SK-N-SH (cell line): ENCODE data around the gene HNRNPM. TPM values are rescaled to one million over a fixed set of nuclear protein-coding genes. Genes with fewer than 3 reads are reported as not detected.

Experiments
- CTCF ChIA-PET: fragments of 300-600, 350-600 bp; formaldehyde crosslinking; extraction: SDS; loops from one replicate; lab custom pipeline; 2021; lab: Yijun Ruan, JAX
- POLR2A ChIA-PET: fragments of 350-600 bp; sonication (Branson Sonifier 250); formaldehyde crosslinking; extraction: SDS; loops from one replicate; lab custom pipeline; 2020; ENCODE audit warnings: antibody characterized with exemption, inconsistent platforms; lab: Yijun Ruan, JAX
- DNase-seq: peaks from one replicate; pipeline ENCODE4 v3.0.0; 2012
- H2AFZ ChIP-seq: fragments of 200-600 bp; sonication (generic); 2 replicates; pipeline ENCODE4 v1.8.1; 2016; ENCODE audit warnings: antibody characterized with exemption, mild to moderate bottlenecking, low read depth
- H3F3A ChIP-seq: fragments of 200-600 bp; sonication (generic); replicated peaks from 2 replicates; pipeline ENCODE3; 2016; ENCODE audit warnings: antibody characterized with exemption, mild to moderate bottlenecking; ENCODE audit not compliant: insufficient read depth
- H3K27ac ChIP-seq, 2 experiments: fragments of 200-500 bp in 1 of 2; fragments of 200-600 bp in 1 of 2; sonication (Bioruptor generic) in 1 of 2; sonication (generic), shearing (Covaris generic) in 1 of 2; 2 replicates each; pipeline versions ENCODE4 v1.5.1 to v1.6.1; 2014 to 2016; ENCODE audit warnings: low read depth in 2 of 2, inconsistent platforms in 1 of 2, low read length in 1 of 2, mild to moderate bottlenecking in 1 of 2, mixed read lengths in 1 of 2
- H3K27me3 ChIP-seq: fragments of 200-600 bp; sonication (generic), shearing (Covaris generic); 2 replicates; pipeline ENCODE4 v1.6.1; 2016; ENCODE audit warnings: mixed run types; ENCODE audit not compliant: insufficient read depth
- H3K36me3 ChIP-seq, 2 experiments: fragments of 200-500 bp in 1 of 2; fragments of 200-600 bp in 1 of 2; sonication (Bioruptor generic) in 1 of 2; sonication (generic) in 1 of 2; replicated peaks in 1 of 2; 2 replicates each; pipeline versions ENCODE3 to v1.5.1; 2014 to 2016; ENCODE audit warnings: low read length in 1 of 2, mild to moderate bottlenecking in 1 of 2; ENCODE audit not compliant: insufficient read depth in 2 of 2, control insufficient read depth in 1 of 2
- H3K4me1 ChIP-seq, 2 experiments: fragments of 200-500 bp in 1 of 2; fragments of 200-600 bp in 1 of 2; sonication (Bioruptor generic) in 1 of 2; sonication (generic), shearing (Covaris generic) in 1 of 2; 2 replicates each; pipeline versions ENCODE4 v1.5.1 to v1.6.1; 2014 to 2016; ENCODE audit warnings: low read depth in 1 of 2, low read length in 1 of 2, mixed run types in 1 of 2; ENCODE audit not compliant: insufficient read depth in 2 of 2, control insufficient read depth in 1 of 2
- H3K4me2 ChIP-seq: fragments of 200-600 bp; sonication (generic), shearing (Covaris generic); 2 replicates; pipeline ENCODE4 v1.6.1; 2017; ENCODE audit warnings: mixed run types
- H3K4me3 ChIP-seq, 2 experiments: fragments of 200-500 bp in 1 of 2; fragments of 200-600 bp in 1 of 2; sonication (Bioruptor generic) in 1 of 2; sonication (generic), shearing (Covaris generic) in 1 of 2; 2 replicates each; pipeline versions ENCODE4 v1.5.1 to v1.8.1; 2014 to 2016; ENCODE audit warnings: low read depth in 2 of 2, inconsistent platforms in 1 of 2, low read length in 1 of 2, mild to moderate bottlenecking in 1 of 2, mixed read lengths in 1 of 2, moderate library complexity in 1 of 2
- H3K79me2 ChIP-seq: fragments of 200-600 bp; sonication (generic); 2 replicates; pipeline ENCODE4 v1.8.1; 2017; ENCODE audit warnings: mild to moderate bottlenecking; ENCODE audit not compliant: insufficient read depth
- H3K9ac ChIP-seq: fragments of 200-600 bp; sonication (generic); 2 replicates; pipeline ENCODE4 v1.6.1; 2017; ENCODE audit warnings: mixed run types
- H3K9me2 ChIP-seq: fragments of 200-600 bp; sonication (generic); 2 replicates; pipeline ENCODE4 v1.6.1; 2017; ENCODE audit warnings: mixed run types
- H3K9me3 ChIP-seq: fragments of 200-600 bp; sonication (generic); 2 replicates; pipeline ENCODE4 v1.6.1; 2017; ENCODE audit warnings: mixed run types, mild to moderate bottlenecking, moderate library complexity
- H4K20me1 ChIP-seq: fragments of 200-600 bp; sonication (generic); 2 replicates; pipeline ENCODE4 v1.6.1; 2017; ENCODE audit warnings: mild to moderate bottlenecking, mixed run types; ENCODE audit not compliant: insufficient read depth
- CHD2 ChIP-seq: fragments of 150-350 bp; IDR thresholded peaks from 2 replicates; pipeline ENCODE4 v1.6.1; 2018; ENCODE audit warnings: low read length; ENCODE audit not compliant: partially characterized antibody
- FOXM1 ChIP-seq: IDR thresholded peaks from 2 replicates; pipeline ENCODE4 v1.4.0; 2012; ENCODE audit warnings: low read depth, mild to moderate bottlenecking
- GABPA ChIP-seq: IDR thresholded peaks from 2 replicates; pipeline ENCODE4 v1.4.0; 2012; ENCODE audit warnings: low read depth, mild to moderate bottlenecking
- GATA2 ChIP-seq: sonication (generic); formaldehyde crosslinking; IDR thresholded peaks from 2 replicates; pipeline ENCODE4 v1.5.0; 2020; ENCODE audit warnings: mild to moderate bottlenecking, missing genetic modification reagents
- MEF2A ChIP-seq: IDR thresholded peaks from 2 replicates; pipeline ENCODE4 v1.4.0; 2012; ENCODE audit warnings: low read depth, borderline replicate concordance
- NFIC ChIP-seq: IDR thresholded peaks from 2 replicates; pipeline ENCODE4 v1.4.0; 2012; ENCODE audit warnings: borderline replicate concordance
- NRF1 ChIP-seq: IDR thresholded peaks from 2 replicates; pipeline ENCODE4 v1.6.1; 2012; ENCODE audit warnings: low read depth, mild to moderate bottlenecking, low read length
- POLR2AphosphoS5 ChIP-seq: IDR thresholded peaks from 2 replicates; pipeline ENCODE4 v1.6.1; 2012; ENCODE audit warnings: low read depth, low read length
- RAD21 ChIP-seq: IDR thresholded peaks from 2 replicates; pipeline ENCODE4 v1.6.1; 2012; ENCODE audit warnings: mild to moderate bottlenecking, low read length
- RCOR1 ChIP-seq: fragments of 150-350 bp; IDR thresholded peaks from 2 replicates; pipeline ENCODE4 v1.6.1; 2017; ENCODE audit warnings: antibody characterized with exemption, low read length
- SMC3 ChIP-seq: IDR thresholded peaks from 2 replicates; pipeline ENCODE4 v1.6.1; 2012; ENCODE audit warnings: low read depth, low read length, improper control_type of control experiment
- TAF1 ChIP-seq: IDR thresholded peaks from 2 replicates; pipeline ENCODE4 v1.6.1; 2012; ENCODE audit warnings: low read depth, mild to moderate bottlenecking, low read length, moderate library complexity, borderline replicate concordance
- YY1 ChIP-seq: IDR thresholded peaks from 2 replicates; pipeline ENCODE4 v1.4.0; 2012; ENCODE audit warnings: low read depth, mild to moderate bottlenecking
- WGBS: methylation state at CpG from one replicate; pipeline ENCODE4 v1.1.6; 2017; ENCODE audit warnings: low lambda C conversion rate; 5-methylcytosine and 5-hydroxymethylcytosine counted together
- polyA plus RNA-seq, 3 experiments: library from polyadenylated mRNA; depleted of rRNA; stranded (reverse); fragments of >200 nt; gene quantifications; 2 replicates each; pipeline ENCODE4 v1.2.3, GENCODE V29; 2012
- TF ChIP-seq, protein P1 (sequence below): fragments of 200-600 bp; sonication (generic); IDR thresholded peaks from 2 replicates; pipeline ENCODE4 v1.6.1; 2017; ENCODE audit warnings: antibody characterized with exemption, mild to moderate bottlenecking, moderate library complexity
- TF ChIP-seq, protein P2 (sequence below): IDR thresholded peaks from 2 replicates; pipeline ENCODE4 v1.6.1; 2012; ENCODE audit warnings: mild to moderate bottlenecking, low read depth, low read length, moderate library complexity
- TF ChIP-seq, protein P3 (sequence below): IDR thresholded peaks from 2 replicates; pipeline ENCODE4 v1.4.0; 2012; ENCODE audit warnings: low read depth
- TF ChIP-seq, protein P4 (sequence below): IDR thresholded peaks from 2 replicates; pipeline ENCODE4; 2012

HNRNPM gene
- polyA plus RNA-seq, 1 of the 3 experiments (the other 2 are of a cell fraction): 205 TPM

DNA sequence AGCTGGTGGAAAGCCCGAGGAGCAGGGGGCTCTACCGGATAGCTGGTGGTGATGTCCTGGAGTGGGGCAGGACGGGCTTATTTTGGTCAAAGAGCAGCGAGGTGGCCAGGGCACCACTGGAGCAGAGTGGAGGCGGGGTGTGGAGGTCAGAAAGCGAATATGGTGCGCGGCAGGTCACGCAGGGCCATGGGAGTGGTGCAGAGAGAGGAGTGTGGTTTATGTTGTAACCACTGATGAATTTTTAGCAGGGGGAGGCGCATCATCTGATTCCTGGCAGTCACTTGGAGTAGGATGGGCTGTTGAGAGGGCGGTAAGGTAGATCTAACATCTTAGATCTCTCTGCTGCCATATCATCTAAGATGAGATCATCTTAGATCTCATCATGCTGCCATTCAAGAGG is 70.5 kb downstream of the HNRNPM start (continued):
- TF ChIP-seq, protein P1, sequence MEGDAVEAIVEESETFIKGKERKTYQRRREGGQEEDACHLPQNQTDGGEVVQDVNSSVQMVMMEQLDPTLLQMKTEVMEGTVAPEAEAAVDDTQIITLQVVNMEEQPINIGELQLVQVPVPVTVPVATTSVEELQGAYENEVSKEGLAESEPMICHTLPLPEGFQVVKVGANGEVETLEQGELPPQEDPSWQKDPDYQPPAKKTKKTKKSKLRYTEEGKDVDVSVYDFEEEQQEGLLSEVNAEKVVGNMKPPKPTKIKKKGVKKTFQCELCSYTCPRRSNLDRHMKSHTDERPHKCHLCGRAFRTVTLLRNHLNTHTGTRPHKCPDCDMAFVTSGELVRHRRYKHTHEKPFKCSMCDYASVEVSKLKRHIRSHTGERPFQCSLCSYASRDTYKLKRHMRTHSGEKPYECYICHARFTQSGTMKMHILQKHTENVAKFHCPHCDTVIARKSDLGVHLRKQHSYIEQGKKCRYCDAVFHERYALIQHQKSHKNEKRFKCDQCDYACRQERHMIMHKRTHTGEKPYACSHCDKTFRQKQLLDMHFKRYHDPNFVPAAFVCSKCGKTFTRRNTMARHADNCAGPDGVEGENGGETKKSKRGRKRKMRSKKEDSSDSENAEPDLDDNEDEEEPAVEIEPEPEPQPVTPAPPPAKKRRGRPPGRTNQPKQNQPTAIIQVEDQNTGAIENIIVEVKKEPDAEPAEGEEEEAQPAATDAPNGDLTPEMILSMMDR: no peak
- TF ChIP-seq NRF1: no peak
- TF ChIP-seq POLR2AphosphoS5: no peak
- TF ChIP-seq, protein P2, sequence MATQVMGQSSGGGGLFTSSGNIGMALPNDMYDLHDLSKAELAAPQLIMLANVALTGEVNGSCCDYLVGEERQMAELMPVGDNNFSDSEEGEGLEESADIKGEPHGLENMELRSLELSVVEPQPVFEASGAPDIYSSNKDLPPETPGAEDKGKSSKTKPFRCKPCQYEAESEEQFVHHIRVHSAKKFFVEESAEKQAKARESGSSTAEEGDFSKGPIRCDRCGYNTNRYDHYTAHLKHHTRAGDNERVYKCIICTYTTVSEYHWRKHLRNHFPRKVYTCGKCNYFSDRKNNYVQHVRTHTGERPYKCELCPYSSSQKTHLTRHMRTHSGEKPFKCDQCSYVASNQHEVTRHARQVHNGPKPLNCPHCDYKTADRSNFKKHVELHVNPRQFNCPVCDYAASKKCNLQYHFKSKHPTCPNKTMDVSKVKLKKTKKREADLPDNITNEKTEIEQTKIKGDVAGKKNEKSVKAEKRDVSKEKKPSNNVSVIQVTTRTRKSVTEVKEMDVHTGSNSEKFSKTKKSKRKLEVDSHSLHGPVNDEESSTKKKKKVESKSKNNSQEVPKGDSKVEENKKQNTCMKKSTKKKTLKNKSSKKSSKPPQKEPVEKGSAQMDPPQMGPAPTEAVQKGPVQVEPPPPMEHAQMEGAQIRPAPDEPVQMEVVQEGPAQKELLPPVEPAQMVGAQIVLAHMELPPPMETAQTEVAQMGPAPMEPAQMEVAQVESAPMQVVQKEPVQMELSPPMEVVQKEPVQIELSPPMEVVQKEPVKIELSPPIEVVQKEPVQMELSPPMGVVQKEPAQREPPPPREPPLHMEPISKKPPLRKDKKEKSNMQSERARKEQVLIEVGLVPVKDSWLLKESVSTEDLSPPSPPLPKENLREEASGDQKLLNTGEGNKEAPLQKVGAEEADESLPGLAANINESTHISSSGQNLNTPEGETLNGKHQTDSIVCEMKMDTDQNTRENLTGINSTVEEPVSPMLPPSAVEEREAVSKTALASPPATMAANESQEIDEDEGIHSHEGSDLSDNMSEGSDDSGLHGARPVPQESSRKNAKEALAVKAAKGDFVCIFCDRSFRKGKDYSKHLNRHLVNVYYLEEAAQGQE: no peak
- no peak for TF ChIP-seq CHD2
- TF ChIP-seq, protein P3, sequence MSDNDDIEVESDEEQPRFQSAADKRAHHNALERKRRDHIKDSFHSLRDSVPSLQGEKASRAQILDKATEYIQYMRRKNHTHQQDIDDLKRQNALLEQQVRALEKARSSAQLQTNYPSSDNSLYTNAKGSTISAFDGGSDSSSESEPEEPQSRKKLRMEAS: no peak
- TF ChIP-seq MEF2A: no peak
- TF ChIP-seq RCOR1: no peak
- TF ChIP-seq NFIC: no peak
- no peak for TF ChIP-seq SMC3
- TF ChIP-seq YY1: no peak
- no peak for TF ChIP-seq GATA2 (CRISPR knock-in tag)

DNA sequence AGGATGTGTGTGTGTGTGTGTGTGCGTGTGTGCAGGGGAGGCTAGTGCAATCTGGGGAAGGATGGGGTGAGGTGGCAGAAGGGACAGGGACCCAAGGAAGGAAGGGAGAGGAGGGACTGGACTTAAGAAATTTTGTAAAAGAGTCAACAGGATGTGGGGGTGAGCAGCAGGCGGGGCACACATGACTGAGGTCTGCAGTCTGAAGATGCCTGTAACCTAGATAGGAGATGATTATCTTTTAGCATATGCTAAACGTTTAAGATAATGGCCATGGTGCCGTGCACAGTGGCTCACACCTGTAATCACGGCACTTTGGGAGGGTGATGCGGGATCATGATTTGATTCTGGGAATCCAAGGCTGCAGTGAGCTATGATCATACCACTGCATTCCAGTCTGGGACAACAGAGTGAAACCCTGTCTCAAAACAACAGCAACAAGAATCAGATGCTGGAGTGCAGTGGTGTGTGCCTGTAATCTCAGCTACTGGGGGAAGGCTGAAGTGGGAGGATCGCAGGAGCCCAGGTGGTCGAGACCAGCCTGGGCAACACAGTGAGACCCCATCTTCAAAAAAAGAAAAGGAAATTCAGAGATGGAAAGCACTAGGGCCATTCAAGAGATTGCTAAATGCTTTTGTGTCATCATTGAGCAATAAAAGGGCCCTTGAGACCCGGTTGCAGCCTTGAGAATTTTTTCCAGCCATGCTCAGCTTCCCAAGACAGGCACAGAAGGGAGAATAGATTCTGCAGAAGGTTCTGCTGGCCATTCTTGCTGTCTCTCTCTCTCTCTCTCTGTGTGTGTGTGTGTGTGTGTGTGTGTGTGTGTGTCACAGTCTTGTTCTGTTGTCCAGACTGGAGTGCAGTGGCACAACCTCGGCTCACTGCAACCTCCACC is 73.0 kb downstream of the HNRNPM start:
- Histone ChIP-seq H3K36me3 (no peaks in the 10 kb centered on the region), H3F3A (peaks cover 6% of the 10 kb centered on the region), H3K27ac (no peak overlapping the region), H3K9me3 (no peaks in the 10 kb centered on the region), H2AFZ (peak overlapping the region; percentile 29; the same call in 1 of the 2 replicates), H3K79me2 (no peaks in the 10 kb centered on the region), H3K27me3 (no peaks in the 10 kb centered on the region), H4K20me1 (no peaks in the 10 kb centered on the region), H3K4me2 (no peak overlapping the region), H3K9me2 (no peaks in the 10 kb centered on the region), H3K4me1 (peaks cover 7 to 8% of the 10 kb centered on the region in 2 experiments; a peak in 3 of 4 replicates), H3K9ac (no peak overlapping the region), H3K4me3 (no peak overlapping the region)
- POLR2A ChIA-PET: no interaction called here
- CTCF ChIA-PET: interaction anchor here (1.2 kb wide), 1 partner anchor 12 kb away, joined by 3 read pairs; no protein-coding TSS in a partner anchor
- no peak for DNase-seq
- 70% methylated on average over 6 of the region's 10 CpGs for WGBS
- no peak for TF ChIP-seq CHD2
- TF ChIP-seq GABPA: no peak
- TF ChIP-seq FOXM1: no peak
- TF ChIP-seq, protein P2: no peak
- no peak for TF ChIP-seq GATA2 (CRISPR knock-in tag)
- no peak for TF ChIP-seq POLR2AphosphoS5
- no peak for TF ChIP-seq TAF1
- TF ChIP-seq, protein P4, sequence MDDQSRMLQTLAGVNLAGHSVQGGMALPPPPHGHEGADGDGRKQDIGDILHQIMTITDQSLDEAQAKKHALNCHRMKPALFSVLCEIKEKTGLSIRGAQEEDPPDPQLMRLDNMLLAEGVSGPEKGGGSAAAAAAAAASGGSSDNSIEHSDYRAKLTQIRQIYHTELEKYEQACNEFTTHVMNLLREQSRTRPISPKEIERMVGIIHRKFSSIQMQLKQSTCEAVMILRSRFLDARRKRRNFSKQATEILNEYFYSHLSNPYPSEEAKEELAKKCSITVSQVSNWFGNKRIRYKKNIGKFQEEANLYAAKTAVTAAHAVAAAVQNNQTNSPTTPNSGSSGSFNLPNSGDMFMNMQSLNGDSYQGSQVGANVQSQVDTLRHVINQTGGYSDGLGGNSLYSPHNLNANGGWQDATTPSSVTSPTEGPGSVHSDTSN: no peak
- TF ChIP-seq, protein P3: no peak
- TF ChIP-seq SMC3: no peak
- no peak for TF ChIP-seq RAD21
- no peak for TF ChIP-seq NFIC
